Measurements from ENCODE around the gene ZNF688.
A peak's percentile ranks its signal among the peaks of the same experiment; 100 is the strongest.

The ZNF688 gene

DNA sequence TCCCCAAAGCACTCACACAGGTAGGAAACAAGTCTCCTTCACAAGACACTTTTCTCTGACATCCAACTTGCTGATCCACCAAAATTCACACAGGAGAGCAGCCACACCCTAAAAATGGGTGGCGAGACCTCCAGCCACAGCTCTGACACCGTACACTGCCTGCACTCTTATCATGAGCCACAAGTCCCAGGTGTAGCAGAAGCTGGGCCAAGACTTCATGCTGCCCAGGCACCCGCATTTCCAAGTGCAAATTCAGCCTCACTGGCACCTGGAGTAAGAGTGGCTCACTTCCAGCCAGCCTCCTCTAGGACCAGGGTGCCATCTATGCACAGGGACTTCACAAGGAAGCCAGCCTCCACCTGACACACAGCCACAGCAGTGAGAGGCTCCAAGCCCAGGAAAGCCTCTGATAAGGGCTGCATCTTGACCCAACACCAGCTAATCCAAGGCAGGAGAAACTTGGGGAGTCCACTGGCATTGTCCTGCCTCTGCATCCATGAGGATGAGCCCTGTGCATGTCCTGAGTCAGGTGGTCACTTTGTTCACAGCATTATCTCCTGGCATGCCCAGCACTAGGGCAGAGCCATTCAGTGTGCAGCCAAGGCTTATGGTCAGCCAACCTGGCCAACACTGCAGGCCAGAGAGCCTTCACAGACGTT is 42.6 kb downstream of the ZNF688 start:
- TF ChIP-seq, protein P1, sequence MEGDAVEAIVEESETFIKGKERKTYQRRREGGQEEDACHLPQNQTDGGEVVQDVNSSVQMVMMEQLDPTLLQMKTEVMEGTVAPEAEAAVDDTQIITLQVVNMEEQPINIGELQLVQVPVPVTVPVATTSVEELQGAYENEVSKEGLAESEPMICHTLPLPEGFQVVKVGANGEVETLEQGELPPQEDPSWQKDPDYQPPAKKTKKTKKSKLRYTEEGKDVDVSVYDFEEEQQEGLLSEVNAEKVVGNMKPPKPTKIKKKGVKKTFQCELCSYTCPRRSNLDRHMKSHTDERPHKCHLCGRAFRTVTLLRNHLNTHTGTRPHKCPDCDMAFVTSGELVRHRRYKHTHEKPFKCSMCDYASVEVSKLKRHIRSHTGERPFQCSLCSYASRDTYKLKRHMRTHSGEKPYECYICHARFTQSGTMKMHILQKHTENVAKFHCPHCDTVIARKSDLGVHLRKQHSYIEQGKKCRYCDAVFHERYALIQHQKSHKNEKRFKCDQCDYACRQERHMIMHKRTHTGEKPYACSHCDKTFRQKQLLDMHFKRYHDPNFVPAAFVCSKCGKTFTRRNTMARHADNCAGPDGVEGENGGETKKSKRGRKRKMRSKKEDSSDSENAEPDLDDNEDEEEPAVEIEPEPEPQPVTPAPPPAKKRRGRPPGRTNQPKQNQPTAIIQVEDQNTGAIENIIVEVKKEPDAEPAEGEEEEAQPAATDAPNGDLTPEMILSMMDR (IDR thresholded peaks at IDR 0.05; ENCODE audit: borderline replicate concordance, control extremely low read depth, extremely low read depth, insufficient read depth, missing control alignments): no peak
- DNase-seq (ENCODE audit: low spot score): no peak
- in situ Hi-C loops (cut with MboI; ENCODE audit: low sequenced_read_pairs, unreplicated experiment): loop anchor here (10.0 kb wide), 1 partner anchor 94 kb away; the partner anchor contains the start of gene DCTPP1

DNA sequence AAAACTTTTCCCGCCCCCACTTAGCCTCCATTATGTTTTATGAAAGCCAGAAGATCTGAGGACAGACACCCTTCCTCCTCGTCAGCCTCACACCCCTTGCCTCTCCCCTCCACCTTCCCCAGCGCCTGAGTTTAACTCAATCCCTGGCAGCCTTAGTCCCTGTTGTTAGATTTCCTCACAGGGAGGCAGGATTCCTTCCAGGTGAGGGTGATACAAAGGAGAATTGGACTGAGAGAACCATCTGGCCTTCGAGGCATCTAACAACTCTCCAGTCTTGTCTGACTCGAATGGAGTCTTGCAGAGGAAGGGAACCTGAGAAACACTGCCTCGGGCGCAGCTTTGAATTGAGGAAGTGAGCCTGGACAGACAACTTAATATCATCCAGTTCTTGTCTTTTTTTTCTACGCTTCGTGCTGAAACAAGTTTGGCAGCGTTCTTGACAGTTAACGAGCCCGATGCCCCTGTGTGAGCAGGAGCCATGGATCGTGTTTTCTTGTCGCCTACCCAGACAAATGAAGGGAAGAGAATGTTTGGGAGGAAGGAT is 43.8 kb downstream of the ZNF688 start:
- TF ChIP-seq, protein P1 (IDR thresholded peaks at IDR 0.05; ENCODE audit: borderline replicate concordance, control extremely low read depth, extremely low read depth, insufficient read depth, missing control alignments): no peak
- in situ Hi-C loops (cut with MboI; ENCODE audit: low sequenced_read_pairs, unreplicated experiment): loop anchor here (10.0 kb wide), 1 partner anchor 93 kb away; the partner anchor contains the start of gene DCTPP1
- peak; percentile 68 for DNase-seq (ENCODE audit: low spot score)

DNA sequence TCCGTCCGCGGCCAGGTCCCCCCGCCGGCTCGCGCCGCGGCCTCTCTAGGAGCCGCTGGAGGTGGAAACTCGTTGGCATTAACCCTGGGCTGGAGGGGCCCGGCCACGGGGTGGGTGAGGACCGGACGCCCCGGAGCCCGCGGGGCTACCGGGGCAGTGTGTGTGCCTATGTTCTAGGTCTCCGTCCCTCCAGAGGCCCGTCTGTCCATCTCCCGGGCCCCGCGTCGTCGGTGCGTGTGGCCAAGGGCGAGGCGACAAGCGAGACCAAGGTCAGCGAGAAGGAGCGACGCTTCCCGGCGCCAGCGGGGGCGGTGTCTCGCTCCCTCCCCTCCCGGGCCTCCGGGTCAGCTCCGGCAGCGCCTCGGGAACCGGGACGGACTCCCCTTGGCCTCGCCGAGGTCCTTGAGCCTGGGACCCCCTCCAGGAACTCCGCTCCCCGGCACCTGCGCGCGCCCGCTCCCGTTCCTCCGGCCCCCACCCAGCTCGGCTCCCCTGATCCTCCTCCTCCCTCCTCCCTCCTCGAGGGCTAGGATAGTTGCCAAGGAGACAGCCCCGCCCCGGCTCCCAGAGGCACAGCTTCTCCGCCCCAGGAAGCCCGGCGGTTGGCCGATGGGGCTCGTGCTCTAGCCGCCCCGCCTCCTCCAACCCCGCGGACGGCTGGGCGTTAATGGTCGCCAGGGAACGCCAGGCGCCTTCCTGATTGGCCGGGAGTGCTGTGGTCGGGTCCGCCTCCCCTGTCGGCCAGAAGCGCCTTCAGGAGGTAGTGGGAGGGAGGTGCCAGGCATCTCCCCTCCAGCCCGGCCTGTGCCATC is 44.5 kb downstream of the ZNF688 start:
- in situ Hi-C loops (cut with MboI; ENCODE audit: low sequenced_read_pairs, unreplicated experiment): loop anchor here (10.0 kb wide), 1 partner anchor 92 kb away; the partner anchor contains the start of gene DCTPP1
- TF ChIP-seq, protein P1 (IDR thresholded peaks at IDR 0.05; ENCODE audit: borderline replicate concordance, control extremely low read depth, extremely low read depth, insufficient read depth, missing control alignments): no peak
- peak; percentile 97 for DNase-seq (ENCODE audit: low spot score)

DNA sequence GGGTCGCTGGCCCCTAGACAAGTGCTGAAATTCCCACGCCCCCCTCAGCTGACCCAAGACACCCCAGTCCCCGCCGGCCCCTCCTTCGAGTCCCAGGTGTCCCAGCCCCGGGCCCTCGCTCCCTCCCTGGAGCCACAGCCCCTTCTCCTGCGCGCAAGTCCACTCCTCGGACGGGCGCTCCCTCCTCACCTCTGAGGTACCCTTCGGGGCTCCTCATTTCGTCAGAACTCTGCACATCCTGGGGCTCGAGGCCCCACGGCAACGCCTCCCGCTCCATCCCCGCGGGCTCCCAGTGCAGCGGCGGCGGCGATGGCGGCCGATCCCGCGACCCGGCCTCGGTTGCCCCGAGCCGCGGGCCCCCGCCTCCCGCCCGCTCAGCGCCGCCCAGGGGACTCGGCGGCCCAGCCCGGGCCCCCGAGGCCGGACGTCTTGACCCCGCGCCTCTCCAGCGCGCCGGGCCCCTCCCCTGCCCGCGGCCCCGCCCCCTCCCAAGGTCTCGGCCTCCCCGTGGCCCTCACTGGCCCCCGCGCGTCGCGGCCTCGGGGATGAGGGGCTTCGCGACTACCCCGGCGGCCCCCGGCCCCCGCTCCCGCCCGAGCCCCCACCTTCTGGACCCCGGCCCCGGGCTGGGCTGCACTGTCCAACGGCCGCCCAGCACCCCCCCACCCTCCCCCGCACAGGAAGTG is 45.2 kb downstream of the ZNF688 start, which contains the start of gene ZNF768:
Gene ZNF768 (minus strand): TSS at position 430 of the 686 bp plus-strand sequence. CDS start 153 bp downstream, at position 277.
- peak; percentile 88 for DNase-seq (ENCODE audit: low spot score)
- TF ChIP-seq, protein P1 (IDR thresholded peaks at IDR 0.05; ENCODE audit: borderline replicate concordance, control extremely low read depth, extremely low read depth, insufficient read depth, missing control alignments): no peak
- in situ Hi-C loops (cut with MboI; ENCODE audit: low sequenced_read_pairs, unreplicated experiment): loop anchor here (10.0 kb wide), 1 partner anchor 91 kb away; the partner anchor contains the start of gene DCTPP1

DNA sequence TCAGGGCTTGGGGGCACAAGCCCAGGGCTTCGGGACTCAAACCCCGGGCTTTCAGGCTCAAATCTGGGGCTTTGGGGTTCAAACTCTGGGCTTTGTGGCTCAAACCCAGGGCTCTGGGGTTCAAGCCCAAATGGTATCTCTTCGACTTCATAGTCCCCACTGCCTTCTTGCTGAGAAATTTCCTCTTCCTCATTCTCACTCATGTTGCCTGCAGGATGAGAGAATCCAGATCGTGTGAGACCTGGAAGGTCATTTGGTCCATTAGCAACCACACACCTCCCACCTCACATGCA is 45.7 kb downstream of the ZNF688 start:
- no peak for DNase-seq (ENCODE audit: low spot score)
- in situ Hi-C loops (cut with MboI; ENCODE audit: low sequenced_read_pairs, unreplicated experiment): loop anchor here (10.0 kb wide), 1 partner anchor 91 kb away; the partner anchor contains the start of gene DCTPP1
- TF ChIP-seq, protein P1 (IDR thresholded peaks at IDR 0.05; ENCODE audit: borderline replicate concordance, control extremely low read depth, extremely low read depth, insufficient read depth, missing control alignments): no peak
